OCI-LY3 (cell line): ENCODE data around the gene HADH.
"Not testable (repeated sequence)": the region's sequence is repeated elsewhere in the genome, so short reads cannot be mapped to it uniquely, and the experiment has no call there.

Experiments used
- CTCF ChIP-seq: fragments of 200-600, 300-600 bp; sonication (generic); IDR thresholded peaks from 2 replicates; pipeline ENCODE4 v1.5.1; 2014; ENCODE audit warnings: antibody characterized with exemption, low read length, low read depth
- EZH2phosphoT487 ChIP-seq: fragments of 200-600 bp; shearing (Covaris generic); IDR thresholded peaks from 2 replicates; pipeline ENCODE4 v1.6.1; 2018; ENCODE audit warnings: antibody characterized with exemption, mixed run types, low read depth

- not testable (repeated sequence) for TF ChIP-seq CTCF, EZH2phosphoT487
Observed at GRCh38 chr4:108050166-108051111, 60.8 kb downstream of the HADH start.
